GM12878 (cell line): ENCODE measurements around the gene TUBB4B. TPM values are rescaled to one million over a fixed set of nuclear protein-coding genes. Genes with fewer than 3 reads are reported as not detected.

Experiments
- CBX3 ChIP-seq: fragments of 200-600 bp; sonication (generic); IDR thresholded peaks from 2 replicates; pipeline ENCODE4 v1.6.1; 2016; ENCODE audit warnings: low read depth, borderline replicate concordance
- E2F8 ChIP-seq: fragments of 450-650 bp; IDR thresholded peaks from 2 replicates; pipeline ENCODE4 v1.6.1; 2018; ENCODE audit warnings: mild to moderate bottlenecking, low read depth, moderate library complexity; ENCODE audit not compliant: partially characterized antibody
- EED ChIP-seq: sonication (generic); IDR thresholded peaks from 2 replicates; pipeline ENCODE4 v1.6.1; 2016; ENCODE audit warnings: antibody characterized with exemption, low read depth
- HCFC1 ChIP-seq: fragments of 150-350 bp; IDR thresholded peaks from 2 replicates; pipeline ENCODE4 v1.6.1; 2014; ENCODE audit warnings: low read length
- MEF2A ChIP-seq: IDR thresholded peaks from 2 replicates; pipeline ENCODE4 v1.6.1; 2011; ENCODE audit warnings: low read depth, mild to moderate bottlenecking, low read length, moderate library complexity; ENCODE audit not compliant: insufficient read depth
- MEF2B ChIP-seq: fragments of 450-650 bp; IDR thresholded peaks from 2 replicates; pipeline ENCODE4 v1.6.1; 2018; ENCODE audit warnings: mild to moderate bottlenecking, moderate library complexity; ENCODE audit not compliant: partially characterized antibody, poor library complexity, severe bottlenecking
- MTA2 ChIP-seq: fragments of 450-650 bp; IDR thresholded peaks from 2 replicates; pipeline ENCODE4 v1.6.1; 2016; ENCODE audit warnings: low read depth, mild to moderate bottlenecking, moderate library complexity
- NFIC ChIP-seq: IDR thresholded peaks from 2 replicates; pipeline ENCODE4 v1.6.1; 2012; ENCODE audit warnings: low read depth, mild to moderate bottlenecking, inconsistent platforms, low read length, moderate library complexity
- RCOR1 ChIP-seq: conservative IDR thresholded peaks from 2 replicates; pipeline ENCODE4 v1.6.1; 2012; ENCODE audit warnings: low read depth, low read length, improper control_type of control experiment
- SMAD1 ChIP-seq: fragments of 450-650 bp; IDR thresholded peaks from 2 replicates; pipeline ENCODE4 v1.6.1; 2018; ENCODE audit warnings: mild to moderate bottlenecking, low read depth; ENCODE audit not compliant: partially characterized antibody
- WRNIP1 ChIP-seq: IDR thresholded peaks from 2 replicates; pipeline ENCODE4 v1.6.1; 2011; ENCODE audit warnings: low read depth, low read length, improper control_type of control experiment, borderline replicate concordance
- YY1 ChIP-seq: IDR thresholded peaks from 2 replicates; pipeline ENCODE4 v1.6.1; 2011; ENCODE audit warnings: low read depth, mild to moderate bottlenecking, low read length
- ZNF207 ChIP-seq: fragments of 450-650 bp; IDR thresholded peaks from 2 replicates; pipeline ENCODE4 v1.6.1; 2014; ENCODE audit warnings: antibody characterized with exemption, mild to moderate bottlenecking, borderline replicate concordance
- ZNF592 ChIP-seq: fragments of 450-650 bp; IDR thresholded peaks from 2 replicates; pipeline ENCODE4 v1.6.1; 2017; ENCODE audit warnings: mild to moderate bottlenecking, moderate library complexity
- polyA plus RNA-seq, 11 experiments: library from polyadenylated mRNA; depleted of rRNA in 4 of 11; unstranded in 6 of 11; stranded (reverse) in 5 of 11; fragments of >200 nt; fragmentation: Nextera tagmentation in 4 of 11; fragmentation: Illumina TruSeq in 1 of 11; extraction: Ambion mirVana in 4 of 11; extraction: Trizol in 1 of 11; gene quantifications; 1 replicate in 1 of 11; 2 replicates in 10 of 11; pipeline versions ENCODE4 v1.2.1 to v1.2.3, GENCODE V29; 2011 to 2016; ENCODE audit warnings: inconsistent platforms in 2 of 11, missing spikeins in 2 of 11, low read depth in 1 of 11
- total RNA-seq, 4 experiments: library from RNA; depleted of rRNA in 3 of 4; stranded (reverse); fragments of >200 nt in 3 of 4; fragmentation: Illumina TruSeq in 1 of 4; extraction: Trizol in 1 of 4; gene quantifications; 2 replicates each; pipeline versions ENCODE4 v1.2.1 to v1.2.3, GENCODE V29; 2013 to 2021
- TF ChIP-seq, protein P1 (sequence below), 3 experiments: IDR thresholded peaks in 2 of 3; conservative IDR thresholded peaks in 1 of 3; 2 replicates each; pipeline ENCODE4 v1.5.1; 2011; ENCODE audit warnings: low read depth in 3 of 3, low read length in 3 of 3, mild to moderate bottlenecking in 3 of 3, control low read depth in 2 of 3, moderate library complexity in 2 of 3, inconsistent platforms in 1 of 3, mixed read lengths in 1 of 3; ENCODE audit not compliant: control insufficient read depth in 2 of 3, insufficient read depth in 1 of 3; ENCODE audit errors: extremely low read depth in 1 of 3
- TF ChIP-seq, protein P2 (sequence below): fragments of 450-650 bp; IDR thresholded peaks from 2 replicates; pipeline ENCODE4 v1.6.1; 2017; ENCODE audit warnings: mild to moderate bottlenecking, moderate library complexity

The TUBB4B gene
- total and polyA plus RNA-seq, 10 of the 15 experiments (the other 5 are each of a cell fraction or from before 2014, with no cell fraction given), result 23.0 to 532 (median 254) TPM

DNA sequence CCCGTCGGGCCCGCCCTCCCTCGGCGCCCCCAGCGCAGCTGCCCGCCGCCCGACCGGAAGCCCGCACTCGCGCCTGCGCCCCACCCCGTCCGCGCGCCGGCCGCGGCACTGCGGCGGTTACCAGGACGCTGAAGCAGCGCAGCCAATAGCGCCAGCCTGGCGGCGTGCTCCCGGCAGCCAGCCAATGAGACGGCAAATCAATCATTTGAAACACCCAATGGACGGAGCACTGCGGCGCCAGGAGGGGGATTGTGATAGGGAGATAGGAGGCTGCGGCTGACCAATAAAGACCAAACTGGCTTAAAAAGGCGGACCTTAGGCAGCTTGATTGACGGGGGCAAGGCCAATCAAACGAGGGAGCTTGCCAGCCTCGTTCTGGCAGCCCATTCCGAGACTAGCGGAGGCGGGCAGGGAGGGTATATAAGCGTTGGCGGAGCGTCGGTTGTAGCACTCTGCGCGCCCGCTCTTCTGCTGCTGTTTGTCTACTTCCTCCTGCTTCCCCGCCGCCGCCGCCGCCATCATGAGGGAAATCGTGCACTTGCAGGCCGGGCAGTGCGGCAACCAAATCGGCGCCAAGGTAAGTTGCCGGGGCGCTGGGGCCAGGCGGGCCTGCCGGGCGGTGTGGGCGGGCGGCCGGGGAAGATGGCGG lies at the start of gene TUBB4B (continued):
- TF ChIP-seq E2F8 (no peak), NFIC (no peak), SMAD1 (peak; percentile 93), ZNF207 (peak; percentile 84), CBX3 (no peak), ZNF592 (no peak), RCOR1 (no peak; the same call in 1 of the 2 replicates), MTA2 (no peak), WRNIP1 (no peak), MEF2B (no peak), MEF2A (0 out of 2 replicates have a peak, but pooled peaks have one; percentile 48), EED (no peak), HCFC1 (peak; percentile 42; the same call in 1 of the 2 replicates), YY1 (peak; percentile 95)
- TF ChIP-seq, protein P1, sequence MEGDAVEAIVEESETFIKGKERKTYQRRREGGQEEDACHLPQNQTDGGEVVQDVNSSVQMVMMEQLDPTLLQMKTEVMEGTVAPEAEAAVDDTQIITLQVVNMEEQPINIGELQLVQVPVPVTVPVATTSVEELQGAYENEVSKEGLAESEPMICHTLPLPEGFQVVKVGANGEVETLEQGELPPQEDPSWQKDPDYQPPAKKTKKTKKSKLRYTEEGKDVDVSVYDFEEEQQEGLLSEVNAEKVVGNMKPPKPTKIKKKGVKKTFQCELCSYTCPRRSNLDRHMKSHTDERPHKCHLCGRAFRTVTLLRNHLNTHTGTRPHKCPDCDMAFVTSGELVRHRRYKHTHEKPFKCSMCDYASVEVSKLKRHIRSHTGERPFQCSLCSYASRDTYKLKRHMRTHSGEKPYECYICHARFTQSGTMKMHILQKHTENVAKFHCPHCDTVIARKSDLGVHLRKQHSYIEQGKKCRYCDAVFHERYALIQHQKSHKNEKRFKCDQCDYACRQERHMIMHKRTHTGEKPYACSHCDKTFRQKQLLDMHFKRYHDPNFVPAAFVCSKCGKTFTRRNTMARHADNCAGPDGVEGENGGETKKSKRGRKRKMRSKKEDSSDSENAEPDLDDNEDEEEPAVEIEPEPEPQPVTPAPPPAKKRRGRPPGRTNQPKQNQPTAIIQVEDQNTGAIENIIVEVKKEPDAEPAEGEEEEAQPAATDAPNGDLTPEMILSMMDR (IDR thresholded peaks at IDR 0.05 in 2 of 3, conservative IDR thresholded peaks at IDR 0.05 in 1 of 3; ENCODE audit: control insufficient read depth in 2 of 3, extremely low read depth in 1 of 3, insufficient read depth in 1 of 3, low read depth in 3 of 3, low read length in 3 of 3), result no peak
- TF ChIP-seq, protein P2, sequence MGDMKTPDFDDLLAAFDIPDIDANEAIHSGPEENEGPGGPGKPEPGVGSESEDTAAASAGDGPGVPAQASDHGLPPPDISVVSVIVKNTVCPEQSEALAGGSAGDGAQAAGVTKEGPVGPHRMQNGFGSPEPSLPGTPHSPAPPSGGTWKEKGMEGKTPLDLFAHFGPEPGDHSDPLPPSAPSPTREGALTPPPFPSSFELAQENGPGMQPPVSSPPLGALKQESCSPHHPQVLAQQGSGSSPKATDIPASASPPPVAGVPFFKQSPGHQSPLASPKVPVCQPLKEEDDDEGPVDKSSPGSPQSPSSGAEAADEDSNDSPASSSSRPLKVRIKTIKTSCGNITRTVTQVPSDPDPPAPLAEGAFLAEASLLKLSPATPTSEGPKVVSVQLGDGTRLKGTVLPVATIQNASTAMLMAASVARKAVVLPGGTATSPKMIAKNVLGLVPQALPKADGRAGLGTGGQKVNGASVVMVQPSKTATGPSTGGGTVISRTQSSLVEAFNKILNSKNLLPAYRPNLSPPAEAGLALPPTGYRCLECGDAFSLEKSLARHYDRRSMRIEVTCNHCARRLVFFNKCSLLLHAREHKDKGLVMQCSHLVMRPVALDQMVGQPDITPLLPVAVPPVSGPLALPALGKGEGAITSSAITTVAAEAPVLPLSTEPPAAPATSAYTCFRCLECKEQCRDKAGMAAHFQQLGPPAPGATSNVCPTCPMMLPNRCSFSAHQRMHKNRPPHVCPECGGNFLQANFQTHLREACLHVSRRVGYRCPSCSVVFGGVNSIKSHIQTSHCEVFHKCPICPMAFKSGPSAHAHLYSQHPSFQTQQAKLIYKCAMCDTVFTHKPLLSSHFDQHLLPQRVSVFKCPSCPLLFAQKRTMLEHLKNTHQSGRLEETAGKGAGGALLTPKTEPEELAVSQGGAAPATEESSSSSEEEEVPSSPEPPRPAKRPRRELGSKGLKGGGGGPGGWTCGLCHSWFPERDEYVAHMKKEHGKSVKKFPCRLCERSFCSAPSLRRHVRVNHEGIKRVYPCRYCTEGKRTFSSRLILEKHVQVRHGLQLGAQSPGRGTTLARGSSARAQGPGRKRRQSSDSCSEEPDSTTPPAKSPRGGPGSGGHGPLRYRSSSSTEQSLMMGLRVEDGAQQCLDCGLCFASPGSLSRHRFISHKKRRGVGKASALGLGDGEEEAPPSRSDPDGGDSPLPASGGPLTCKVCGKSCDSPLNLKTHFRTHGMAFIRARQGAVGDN, result peak; percentile 97
